Fibroblast of the aortic adventitia (primary cell): ENCODE data around the gene SMCHD1. TPM values are rescaled to one million over a fixed set of nuclear protein-coding genes. Genes with fewer than 3 reads are reported as not detected.

Source experiments
- DNase-seq: peaks from one replicate; pipeline ENCODE4 v3.0.0-alpha.2; 2010; ENCODE audit warnings: low read depth
- H3K4me3 ChIP-seq: 2 replicates; pipeline ENCODE4 v1.5.1; 2011; ENCODE audit warnings: low read depth, mild to moderate bottlenecking, control low read depth, low read length, moderate library complexity
- CTCF ChIP-seq: IDR thresholded peaks from 2 replicates; pipeline ENCODE4 v1.5.1; 2011; ENCODE audit warnings: mild to moderate bottlenecking, low read length, control low read depth, inconsistent platforms; ENCODE audit not compliant: insufficient read depth
- total RNA-seq: library from RNA; depleted of rRNA; stranded (reverse); fragments of >200 nt; gene quantifications from 2 replicates; pipeline ENCODE4 v1.2.3, GENCODE V29; 2012; ENCODE audit warnings: low replicate concordance

The SMCHD1 gene
- total RNA-seq, 1 donor: 99.0 TPM

- no peak for TF ChIP-seq CTCF
- DNase-seq: no peak
- no peak overlapping the region for H3K4me3 ChIP-seq
Observed at GRCh38 chr18:2822213-2822921, 166.8 kb downstream of the SMCHD1 start.

GRCh38 chr18:2823202-2823601, 167.7 kb downstream of the SMCHD1 start:
- H3K4me3 ChIP-seq: no peak overlapping the region
- DNase-seq: no peak
- TF ChIP-seq CTCF: no peak

- no peak overlapping the region for H3K4me3 ChIP-seq
- no peak for TF ChIP-seq CTCF
- no peak for DNase-seq
Observed at GRCh38 chr18:2823966-2824365, 168.4 kb downstream of the SMCHD1 start.

- no peak overlapping the region for H3K4me3 ChIP-seq
- no peak for DNase-seq
- no peak for TF ChIP-seq CTCF
Observed at GRCh38 chr18:2824865-2825264, 169.3 kb downstream of the SMCHD1 start.

GRCh38 chr18:2825613-2826175, 170.2 kb downstream of the SMCHD1 start:
- TF ChIP-seq CTCF: no peak
- peak; percentile 8 for DNase-seq
- H3K4me3 ChIP-seq: no peak overlapping the region

- H3K4me3 ChIP-seq: no peak overlapping the region
- peak; percentile 88 for DNase-seq
- no peak for TF ChIP-seq CTCF
Observed at GRCh38 chr18:2826581-2826980, 171.1 kb downstream of the SMCHD1 start.
